H9 (cell line): ENCODE measurements around the gene WWC2. TPM values are rescaled to one million over a fixed set of nuclear protein-coding genes. Genes with fewer than 3 reads are reported as not detected.
A peak's percentile ranks its signal among the peaks of the same experiment; 100 is the strongest.

Experiments
- DNase-seq: peaks from one replicate; pipeline ENCODE4 v3.0.0-alpha.2; 2017
- H2AFZ ChIP-seq: one replicate; pipeline ENCODE4 v1.6.1; 2013; ENCODE audit warnings: mild to moderate bottlenecking, low read length, control low read depth, moderate library complexity
- H2AK5ac ChIP-seq: 2 replicates; pipeline ENCODE4 v1.6.1; 2013; ENCODE audit warnings: low read length, control low read depth, mixed read lengths; ENCODE audit not compliant: insufficient read length
- H2BK120ac ChIP-seq: one replicate; pipeline ENCODE4 v1.6.1; 2013; ENCODE audit warnings: low read depth, mild to moderate bottlenecking, low read length, control low read depth, inconsistent platforms; ENCODE audit not compliant: poor library complexity, severe bottlenecking
- H2BK12ac ChIP-seq: 2 replicates; pipeline ENCODE4 v1.6.1; 2013; ENCODE audit warnings: low read length, control low read depth, mixed read lengths, low read depth; ENCODE audit not compliant: insufficient read length
- H2BK15ac ChIP-seq: 2 replicates; pipeline ENCODE4 v1.6.1; 2013; ENCODE audit warnings: low read depth, low read length, control low read depth
- H2BK20ac ChIP-seq: one replicate; pipeline ENCODE4 v1.6.1; 2013; ENCODE audit warnings: low read depth, mild to moderate bottlenecking, low read length, control low read depth, inconsistent platforms; ENCODE audit not compliant: poor library complexity, severe bottlenecking
- H2BK5ac ChIP-seq: 2 replicates; pipeline ENCODE4 v1.6.1; 2013; ENCODE audit warnings: low read length, control low read depth, mixed read lengths; ENCODE audit not compliant: insufficient read length
- H3K14ac ChIP-seq: 2 replicates; pipeline ENCODE4 v1.6.1; 2013; ENCODE audit warnings: low read length, control low read depth; ENCODE audit not compliant: insufficient read depth
- H3K18ac ChIP-seq: 2 replicates; pipeline ENCODE4 v1.6.1; 2013; ENCODE audit warnings: low read depth, mild to moderate bottlenecking, mixed read lengths, low read length, control low read depth; ENCODE audit not compliant: insufficient read length
- H3K23ac ChIP-seq: 2 replicates; pipeline ENCODE4 v1.6.1; 2013; ENCODE audit warnings: low read length, control low read depth, mixed read lengths, low read depth; ENCODE audit not compliant: insufficient read length
- H3K23me2 ChIP-seq: 2 replicates; pipeline ENCODE4 v1.6.1; 2013; ENCODE audit warnings: low read depth, mild to moderate bottlenecking, mixed read lengths, low read length, control low read depth; ENCODE audit not compliant: insufficient read length, poor library complexity, severe bottlenecking
- H3K27ac ChIP-seq: 2 replicates; pipeline ENCODE4 v1.5.1; 2013; ENCODE audit warnings: low read length, control low read depth, mixed read lengths, low read depth; ENCODE audit not compliant: insufficient read length
- H3K27me3 ChIP-seq: 2 replicates; pipeline ENCODE4 v1.6.1; 2013; ENCODE audit warnings: low read length, control low read depth, inconsistent platforms; ENCODE audit not compliant: insufficient read depth
- H3K4ac ChIP-seq: 2 replicates; pipeline ENCODE4 v1.6.1; 2013; ENCODE audit warnings: low read depth, mild to moderate bottlenecking, control low read depth, inconsistent platforms, low read length, moderate library complexity
- H3K4me1 ChIP-seq: 2 replicates; pipeline ENCODE4 v1.6.1; 2013; ENCODE audit warnings: low read length, control low read depth, inconsistent platforms; ENCODE audit not compliant: insufficient read depth
- H3K4me2 ChIP-seq: 2 replicates; pipeline ENCODE4 v1.6.1; 2013; ENCODE audit warnings: low read length, control low read depth, mixed read lengths; ENCODE audit not compliant: insufficient read length, insufficient read depth
- H3K56ac ChIP-seq: 2 replicates; pipeline ENCODE4 v1.6.1; 2013; ENCODE audit warnings: low read depth, mild to moderate bottlenecking, mixed read lengths, low read length, control low read depth; ENCODE audit not compliant: insufficient read length
- H3K79me1 ChIP-seq: 2 replicates; pipeline ENCODE4 v1.6.1; 2013; ENCODE audit warnings: low read depth, mild to moderate bottlenecking, moderate library complexity, low read length, control low read depth, inconsistent platforms; ENCODE audit not compliant: insufficient read depth, poor library complexity, severe bottlenecking
- H3K79me2 ChIP-seq: 2 replicates; pipeline ENCODE4 v1.6.1; 2013; ENCODE audit warnings: low read length, control low read depth, inconsistent platforms; ENCODE audit not compliant: insufficient read depth
- H3K9ac ChIP-seq: 2 replicates; pipeline ENCODE4 v1.6.1; 2013; ENCODE audit warnings: low read length, control low read depth, mixed read lengths; ENCODE audit not compliant: insufficient read length; ENCODE audit errors: extremely low read depth
- H3K9me3 ChIP-seq: one replicate; pipeline ENCODE4 v1.6.1; 2013; ENCODE audit warnings: low read depth, low read length, inconsistent platforms; ENCODE audit not compliant: control insufficient read depth
- H3T11ph ChIP-seq: one replicate; pipeline ENCODE4 v1.6.1; 2013; ENCODE audit warnings: mild to moderate bottlenecking, low read length, control low read depth, inconsistent platforms
- H4K20me1 ChIP-seq: one replicate; pipeline ENCODE4 v1.6.1; 2013; ENCODE audit not compliant: control insufficient read depth, insufficient read length, insufficient read depth
- H4K5ac ChIP-seq: 2 replicates; pipeline ENCODE4 v1.6.1; 2013; ENCODE audit warnings: low read depth, mild to moderate bottlenecking, mixed read lengths, low read length, control low read depth; ENCODE audit not compliant: insufficient read length
- H4K8ac ChIP-seq: replicated peaks from 2 replicates; pipeline ENCODE4 v1.6.1; 2013; ENCODE audit warnings: low read length, control low read depth, mixed read lengths, low read depth; ENCODE audit not compliant: insufficient read length
- H4K91ac ChIP-seq: 2 replicates; pipeline ENCODE4 v1.6.1; 2013; ENCODE audit warnings: low read depth, mild to moderate bottlenecking, moderate library complexity, mixed read lengths, low read length, control low read depth; ENCODE audit not compliant: insufficient read length
- H3K27ac Mint-ChIP-seq, 3 experiments: 2 replicates in 2 of 3; 3 replicates in 1 of 3; pipeline ENCODE4 v1.8.0; 2020 to 2021; ENCODE audit warnings: mixed read lengths in 3 of 3, mild to moderate bottlenecking in 1 of 3, moderate library complexity in 1 of 3
- H3K27me3 Mint-ChIP-seq: 2 replicates; pipeline ENCODE4 v1.8.0; 2021; ENCODE audit warnings: low read depth, mild to moderate bottlenecking, moderate library complexity, mixed read lengths
- H3K36me3 Mint-ChIP-seq, 3 experiments: 2 replicates in 2 of 3; 3 replicates in 1 of 3; pipeline ENCODE4 v1.8.0; 2020 to 2021; ENCODE audit warnings: low read depth in 3 of 3, mixed read lengths in 3 of 3; ENCODE audit not compliant: insufficient read depth in 1 of 3
- H3K4me1 Mint-ChIP-seq, 2 experiments: 2 replicates each; pipeline ENCODE4 v1.8.0; 2020; ENCODE audit warnings: mixed read lengths in 2 of 2
- H3K4me3 Mint-ChIP-seq, 2 experiments: 2 replicates in 1 of 2; 3 replicates in 1 of 2; pipeline ENCODE4 v1.8.0; 2020 to 2021; ENCODE audit warnings: mild to moderate bottlenecking in 2 of 2, mixed read lengths in 2 of 2, moderate library complexity in 1 of 2
- H3K9me3 Mint-ChIP-seq, 2 experiments: 2 replicates in 1 of 2; 3 replicates in 1 of 2; pipeline ENCODE4 v1.8.0; 2020; ENCODE audit warnings: mild to moderate bottlenecking in 2 of 2, mixed read lengths in 2 of 2, moderate library complexity in 1 of 2
- CTCF ChIP-seq: fragments of 200-600 bp; sonication (generic); conservative IDR thresholded peaks from 3 replicates; pipeline ENCODE4 v1.8.0; 2021; ENCODE audit warnings: antibody characterized with exemption, mild to moderate bottlenecking
- WGBS: extraction: QIAGEN DNeasy Blood & Tissue Kit; methylation state at CpG from one replicate; pipeline ENCODE4 v1.1.7; 2013; ENCODE audit warnings: missing lambda C conversion rate, low lambda C conversion rate, mixed read lengths; ENCODE audit not compliant: insufficient read length; ENCODE audit errors: extremely low coverage; 5-methylcytosine and 5-hydroxymethylcytosine counted together
- total RNA-seq: library from RNA; stranded (reverse); gene quantifications from 2 replicates; pipeline ENCODE4 v1.2.1, GENCODE V29; 2021

Gene WWC2
- total RNA-seq, 1 experiment from 2014 or later, result 106 TPM

DNA sequence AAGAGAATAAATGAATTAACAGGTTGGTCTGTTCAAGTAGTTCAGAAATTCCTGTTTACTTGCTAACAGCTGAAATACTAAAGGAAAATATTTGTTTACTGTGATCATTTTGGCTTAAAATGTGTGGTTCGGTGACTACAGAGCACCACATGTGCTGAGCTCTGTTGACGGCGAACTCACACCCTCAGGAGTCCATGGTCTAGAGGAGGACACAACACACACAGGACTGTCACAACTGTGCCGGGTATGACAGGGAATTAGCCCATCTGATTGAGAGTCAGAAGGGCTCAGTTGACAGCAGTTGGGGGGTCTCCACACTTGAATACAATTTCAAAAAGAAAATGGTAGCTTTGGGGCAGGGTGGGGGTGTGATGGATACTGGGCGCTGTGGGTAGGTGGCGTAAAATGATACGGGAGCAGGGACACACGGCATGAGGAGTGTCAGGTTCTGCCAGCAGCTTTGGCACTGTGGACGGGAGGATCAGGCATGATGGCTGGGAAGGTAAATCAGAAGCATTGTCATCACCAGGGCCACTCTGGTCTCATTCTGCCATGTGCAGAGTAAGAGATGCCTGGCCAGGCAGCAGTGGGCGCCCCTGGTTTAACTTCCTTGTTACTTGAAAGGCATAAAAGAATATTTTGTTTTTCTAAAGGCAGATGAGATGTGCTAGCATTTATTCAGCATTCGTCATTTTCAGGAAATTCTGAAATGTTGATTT lies 187.7 kb downstream of the WWC2 start:
- Histone ChIP-seq H2BK120ac (no peak overlapping the region), H2AFZ (no peak overlapping the region), H3K56ac (no peak overlapping the region), H2BK15ac (no peak overlapping the region), H4K8ac (no peak overlapping the region), H2BK5ac (no peak overlapping the region), H3K79me1 (no peaks in the 10 kb centered on the region), H3K23me2 (no peaks in the 10 kb centered on the region), H3K4me2 (no peak overlapping the region), H3K4ac (no peak overlapping the region), H4K91ac (no peak overlapping the region), H4K20me1 (no peaks in the 10 kb centered on the region), H2AK5ac (no peak overlapping the region), H3K9me3 (no peaks in the 10 kb centered on the region), H3K9ac (no peak overlapping the region), H3K79me2 (no peaks in the 10 kb centered on the region), H3K18ac (no peak overlapping the region), H2BK20ac (no peak overlapping the region), H4K5ac (no peak overlapping the region), H3K27me3 (no peaks in the 10 kb centered on the region), H3K14ac (no peak overlapping the region), H3K23ac (no peak overlapping the region), H3K4me1 (no peaks in the 10 kb centered on the region), H3K27ac (no peak overlapping the region), H3T11ph (no peak overlapping the region), H2BK12ac (no peak overlapping the region)
- no peaks in the 10 kb centered on the region for H3K9me3 Mint-ChIP-seq
- no CpG with 5 or more reads among the region's 11 CpGs for WGBS
- peak overlapping the region in 1 of 3 experiments; percentile 78; a peak in 1 of 7 replicates for H3K27ac Mint-ChIP-seq
- no peak for DNase-seq
- peaks cover 59 to 85% (median 83%) of the 10 kb centered on the region in 3 experiments for H3K36me3 Mint-ChIP-seq
- H3K4me3 Mint-ChIP-seq, result no peak overlapping the region
- no peaks in the 10 kb centered on the region; the same call in 1 of the 2 replicates for H3K27me3 Mint-ChIP-seq
- peaks cover 3 to 5% of the 10 kb centered on the region in 2 experiments; a peak in 3 of 4 replicates for H3K4me1 Mint-ChIP-seq
- TF ChIP-seq CTCF, result no peak
